ENCODE data around the gene HPSE. TPM values are rescaled to one million over a fixed set of nuclear protein-coding genes. Genes with fewer than 3 reads are reported as not detected.
"Not testable (repeated sequence)": the region's sequence is repeated elsewhere in the genome, so short reads cannot be mapped to it uniquely, and the experiment has no call there.

The HPSE gene
- total and polyA plus RNA-seq, 8 donors: under 0.01 to 4.9 (median 1.2) TPM; not detected in 1

DNA sequence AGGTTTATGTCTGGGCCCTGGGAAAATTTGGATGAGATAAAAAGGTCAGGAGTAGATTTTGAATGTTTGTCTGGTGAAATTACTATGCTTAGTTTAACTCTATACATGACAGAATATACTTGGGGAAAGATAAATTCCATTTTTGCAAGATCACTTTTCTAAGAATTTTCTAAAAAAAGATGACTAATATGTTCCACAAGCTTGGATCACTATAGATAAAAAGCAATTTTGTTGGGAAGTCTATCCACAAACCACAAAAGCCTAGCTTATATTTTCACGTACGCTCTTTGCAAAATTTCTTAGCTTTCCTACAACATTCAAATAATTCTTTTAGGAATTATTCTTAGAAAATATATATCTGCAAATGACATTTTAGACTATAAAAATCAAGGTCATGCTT is 29.5 kb downstream of the HPSE start:
- TF ChIP-seq, protein P1, sequence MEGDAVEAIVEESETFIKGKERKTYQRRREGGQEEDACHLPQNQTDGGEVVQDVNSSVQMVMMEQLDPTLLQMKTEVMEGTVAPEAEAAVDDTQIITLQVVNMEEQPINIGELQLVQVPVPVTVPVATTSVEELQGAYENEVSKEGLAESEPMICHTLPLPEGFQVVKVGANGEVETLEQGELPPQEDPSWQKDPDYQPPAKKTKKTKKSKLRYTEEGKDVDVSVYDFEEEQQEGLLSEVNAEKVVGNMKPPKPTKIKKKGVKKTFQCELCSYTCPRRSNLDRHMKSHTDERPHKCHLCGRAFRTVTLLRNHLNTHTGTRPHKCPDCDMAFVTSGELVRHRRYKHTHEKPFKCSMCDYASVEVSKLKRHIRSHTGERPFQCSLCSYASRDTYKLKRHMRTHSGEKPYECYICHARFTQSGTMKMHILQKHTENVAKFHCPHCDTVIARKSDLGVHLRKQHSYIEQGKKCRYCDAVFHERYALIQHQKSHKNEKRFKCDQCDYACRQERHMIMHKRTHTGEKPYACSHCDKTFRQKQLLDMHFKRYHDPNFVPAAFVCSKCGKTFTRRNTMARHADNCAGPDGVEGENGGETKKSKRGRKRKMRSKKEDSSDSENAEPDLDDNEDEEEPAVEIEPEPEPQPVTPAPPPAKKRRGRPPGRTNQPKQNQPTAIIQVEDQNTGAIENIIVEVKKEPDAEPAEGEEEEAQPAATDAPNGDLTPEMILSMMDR (IDR thresholded peaks at IDR 0.05): no peak
- TF ChIP-seq POLR2A (IDR thresholded peaks at IDR 0.05): no peak
- no peak for TF ChIP-seq EP300 (IDR thresholded peaks at IDR 0.05)
- TF ChIP-seq POLR2AphosphoS5 (IDR thresholded peaks at IDR 0.05): no peak
- Histone ChIP-seq H3K36me3 (peaks cover 0 to 5% (median 0%) of the 10 kb centered on the region in 4 donors), H3K4me3 (no peak overlapping the region), H3K27me3 (no peaks in the 10 kb centered on the region), H3K27ac (no peak overlapping the region), H3K4me1 (no peaks in the 10 kb centered on the region), H3K9me3 (no peaks in the 10 kb centered on the region)
- 89 to 92% (median 90%) methylated on average over 2 of the region's 2 CpGs for WGBS, 5 donors
- no peak for DNase-seq
- intact Hi-C loops (cut with DNase I; ENCODE audit: low total_unique reads): no loop called here

DNA sequence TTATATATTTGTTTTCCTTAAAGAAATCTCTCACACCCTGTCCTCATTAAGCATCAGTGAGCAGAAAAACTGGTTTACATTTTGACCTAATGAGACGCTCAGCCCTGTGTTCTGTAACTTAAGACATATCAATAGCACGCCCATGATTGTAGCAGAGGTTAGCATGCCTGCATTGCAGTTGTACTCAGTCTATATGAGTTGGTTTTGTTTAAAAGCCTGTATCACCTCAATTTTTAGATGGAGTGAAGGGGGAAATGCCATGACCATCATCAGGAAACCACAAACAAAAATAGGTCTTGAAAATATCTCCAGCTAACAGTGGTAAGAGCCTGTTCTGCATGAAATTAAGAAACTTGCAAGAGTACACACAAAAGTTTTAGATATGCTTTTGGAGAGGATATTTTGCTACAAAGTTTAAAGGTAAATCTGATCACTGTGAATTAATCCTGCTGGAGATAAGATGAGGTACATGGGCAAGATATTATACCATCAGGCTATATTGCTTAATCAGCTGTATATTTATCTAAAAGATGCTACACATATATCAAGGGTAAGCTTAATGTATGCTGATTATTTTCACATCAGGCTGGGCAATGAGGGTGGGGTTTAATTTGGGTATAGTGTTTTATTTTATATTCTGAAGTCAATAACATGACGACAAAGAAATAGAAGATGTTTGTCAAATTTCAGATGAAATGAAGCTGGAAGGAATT is 36.9 kb downstream of the HPSE start:
- Histone ChIP-seq H3K4me3 (no peak overlapping the region), H3K36me3 (peaks cover 0 to 5% (median 0%) of the 10 kb centered on the region in 4 donors), H3K27ac (no peak overlapping the region), H3K9me3 (no peaks in the 10 kb centered on the region), H3K4me1 (no peaks in the 10 kb centered on the region), H3K27me3 (no peaks in the 10 kb centered on the region)
- intact Hi-C loops (cut with DNase I; ENCODE audit: low total_unique reads): no loop called here
- WGBS, 5 donors: 57 to 78% (median 68%) methylated on average over 3 of the region's 3 CpGs
- no peak for DNase-seq
- TF ChIP-seq POLR2AphosphoS5 (IDR thresholded peaks at IDR 0.05) (no peak), POLR2A (IDR thresholded peaks at IDR 0.05) (no peak), EP300 (IDR thresholded peaks at IDR 0.05) (no peak)
- TF ChIP-seq, protein P1 (IDR thresholded peaks at IDR 0.05): no peak

DNA sequence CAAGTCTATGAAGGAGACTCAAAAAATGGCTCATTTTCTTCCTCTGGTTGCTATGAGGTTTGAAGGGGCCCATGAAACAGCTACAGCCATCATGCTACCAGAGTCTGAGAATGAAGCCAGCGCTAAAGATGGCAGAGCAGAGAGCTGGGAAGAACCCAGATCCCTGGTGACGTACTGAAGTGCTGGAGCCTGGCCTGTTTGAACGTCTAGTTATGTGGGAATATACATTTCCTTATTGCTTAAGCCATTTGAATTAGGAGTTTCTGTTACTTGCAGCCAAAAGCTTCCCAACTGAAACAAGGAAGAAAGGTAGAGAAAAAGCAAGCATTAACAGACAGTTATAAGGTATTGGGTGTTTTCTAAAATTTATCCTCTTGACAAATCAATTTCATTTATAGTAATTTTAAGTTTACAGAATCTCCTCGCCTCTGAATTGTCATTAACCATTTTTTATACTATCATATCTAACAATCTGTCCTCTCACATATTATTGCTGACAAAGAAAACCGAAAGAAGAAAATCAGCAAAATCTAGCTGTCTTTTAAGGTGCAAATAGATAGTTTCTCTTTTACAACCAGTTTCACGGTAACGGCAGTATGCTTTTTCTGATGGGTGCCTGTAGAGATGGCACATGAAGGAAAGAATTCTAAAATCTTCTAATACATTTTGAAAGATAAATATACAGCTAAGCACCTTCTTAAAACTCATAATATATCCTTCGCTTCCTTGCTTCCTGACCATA is 41.2 kb downstream of the HPSE start:
- 80 to 90% (median 80%) methylated on average over 8 of the region's 8 CpGs for WGBS, 5 donors
- H3K4me1 ChIP-seq: no peaks in the 10 kb centered on the region
- no peak overlapping the region for H3K4me3 ChIP-seq
- no peaks in the 10 kb centered on the region for H3K27me3 ChIP-seq
- DNase-seq: no peak
- intact Hi-C loops (cut with DNase I; ENCODE audit: low total_unique reads): no loop called here
- TF ChIP-seq, protein P1 (IDR thresholded peaks at IDR 0.05): no peak
- TF ChIP-seq POLR2AphosphoS5 (IDR thresholded peaks at IDR 0.05) (no peak), EP300 (IDR thresholded peaks at IDR 0.05) (no peak), POLR2A (IDR thresholded peaks at IDR 0.05) (no peak)
- H3K9me3 ChIP-seq: no peaks in the 10 kb centered on the region
- H3K27ac ChIP-seq: no peak overlapping the region
- H3K36me3 ChIP-seq: no peaks in the 10 kb centered on the region

DNA sequence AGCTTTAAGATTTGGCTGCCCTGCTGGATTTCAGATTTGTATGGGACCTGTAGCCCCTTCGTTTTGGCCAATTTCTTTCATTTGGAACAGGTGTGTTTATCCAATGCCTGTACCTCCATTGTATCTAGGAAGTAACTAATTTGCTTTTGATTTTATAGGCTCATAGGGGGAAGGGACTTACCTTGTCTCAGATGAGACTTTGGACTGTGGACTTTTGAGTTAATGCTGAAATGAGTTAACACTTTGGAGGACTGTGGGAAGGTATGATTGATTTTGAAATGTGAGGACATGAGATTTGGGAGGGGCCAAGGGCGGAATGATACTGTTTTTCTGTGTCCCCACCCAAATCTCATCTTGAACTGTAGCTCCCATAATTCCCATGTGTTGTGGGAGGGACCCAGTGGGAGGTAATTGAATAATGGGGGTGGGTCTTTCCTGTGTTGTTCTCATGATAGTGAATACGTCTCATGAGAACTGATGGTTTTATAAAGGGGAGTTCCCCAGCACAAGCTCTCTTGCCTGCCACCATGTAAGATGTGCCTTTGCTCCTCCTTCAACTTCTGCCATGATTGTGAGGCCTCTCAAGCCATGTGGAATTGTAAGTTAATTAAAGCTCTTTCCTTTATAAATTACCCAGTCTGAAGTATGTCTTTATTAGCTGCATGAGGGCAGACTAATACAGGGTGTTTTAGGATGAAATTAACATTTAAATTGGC is 44.4 kb downstream of the HPSE start:
- intact Hi-C loops (cut with DNase I; ENCODE audit: low total_unique reads); H3K27ac ChIP-seq; DNase-seq: not testable (repeated sequence)

DNA sequence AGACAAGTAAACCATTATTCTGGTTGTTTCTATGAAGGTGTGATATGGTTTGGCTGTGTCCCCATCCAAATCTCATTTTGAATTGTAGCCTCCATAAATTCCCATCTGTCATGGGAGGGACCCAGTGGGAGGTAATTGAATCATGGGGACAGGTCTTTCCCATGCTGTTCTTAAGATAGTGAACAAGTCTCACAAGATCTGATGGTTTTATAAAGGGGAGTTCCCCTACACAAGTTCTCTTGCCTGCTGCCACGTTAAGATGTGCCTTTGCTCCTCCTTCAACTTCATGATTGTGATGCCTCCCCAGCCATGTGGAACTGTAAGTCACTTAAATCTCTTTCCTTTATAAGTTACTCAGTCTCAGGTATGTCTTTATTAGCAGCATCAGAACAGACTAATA is 46.3 kb downstream of the HPSE start:
- H3K27ac ChIP-seq; H3K4me3 ChIP-seq; H3K9me3 ChIP-seq; intact Hi-C loops (cut with DNase I; ENCODE audit: low total_unique reads); H3K36me3 ChIP-seq; H3K4me1 ChIP-seq; DNase-seq; H3K27me3 ChIP-seq: not testable (repeated sequence)
- 22 to 53% (median 38%) methylated on average over 1 of the region's 1 CpG for WGBS, 5 donors

More for the DNA sequence above, 44.4 kb downstream of the HPSE start:
- not testable (repeated sequence) for H3K9me3 ChIP-seq, H3K27me3 ChIP-seq, H3K36me3 ChIP-seq, H3K4me1 ChIP-seq, H3K4me3 ChIP-seq
- WGBS, 5 donors: 67 to 78% (median 69%) methylated on average over 3 of the region's 3 CpGs

All from stomach (tissue), 9 donors.